ENCODE measurements around the gene GPR35. TPM values are rescaled to one million over a fixed set of nuclear protein-coding genes. Genes with fewer than 3 reads are reported as not detected.

GPR35 gene
- total RNA-seq, 1 experiment from 2014 or later: 2.4 TPM

- Histone ChIP-seq H3K9me3 (ENCODE audit: low read length) (no peaks in the 10 kb centered on the region), H3K4me3 (ENCODE audit: low read length) (no peak overlapping the region), H2AFZ (ENCODE audit: low read length) (no peak overlapping the region), H3F3A (ENCODE audit: low read length, unreplicated experiment) (no peaks in the 10 kb centered on the region), H4K20me1 (ENCODE audit: low read length) (no peaks in the 10 kb centered on the region), H3K4me2 (ENCODE audit: low read length) (no peak overlapping the region), H3K79me2 (ENCODE audit: low read length) (no peaks in the 10 kb centered on the region), H3K27ac (ENCODE audit: low read length) (no peak overlapping the region), H3K9me2 (replicated peaks; ENCODE audit: low read length) (no peaks in the 10 kb centered on the region), H3K27me3 (ENCODE audit: low read length) (no peaks in the 10 kb centered on the region), H3K9ac (ENCODE audit: low read length) (no peak overlapping the region), H3K36me3 (ENCODE audit: low read depth, low read length) (no peaks in the 10 kb centered on the region), H3K4me1 (ENCODE audit: insufficient read depth, low read length) (no peaks in the 10 kb centered on the region)
- intact Hi-C loops (cut with micrococcal nuclease): no loop called here
- TF ChIP-seq EZH2 (IDR thresholded peaks at IDR 0.05; ENCODE audit: low read length, unreplicated experiment): no peak
- no peak for TF ChIP-seq EZH2phosphoT487 (IDR thresholded peaks at IDR 0.05; ENCODE audit: borderline replicate concordance, low read length)
- TF ChIP-seq CTCF (conservative IDR thresholded peaks at IDR 0.05; ENCODE audit: low read depth, low read length): no peak
- ATAC-seq (no peak), DNase-seq (no peak)
- CTCF ChIA-PET: no interaction called here
- POLR2A ChIA-PET (ENCODE audit: unreplicated experiment): no interaction called here
- BruUV-seq (replicated peaks): no TSS peak
These were observed 6.4 kb downstream of the GPR35 start for GRCh38 chr2:240631548-240632305.

GRCh38 chr2:240632306-240632721 lies 7.0 kb downstream of the GPR35 start:
- H3K79me2 ChIP-seq (ENCODE audit: low read length): no peaks in the 10 kb centered on the region
- H4K20me1 ChIP-seq (ENCODE audit: low read length): no peaks in the 10 kb centered on the region
- no peaks in the 10 kb centered on the region for H3K27me3 ChIP-seq (ENCODE audit: low read length)
- ChIA-PET CTCF (no interaction called here), POLR2A (ENCODE audit: unreplicated experiment) (no interaction called here)
- no peaks in the 10 kb centered on the region for H3K36me3 ChIP-seq (ENCODE audit: low read depth, low read length)
- no peaks in the 10 kb centered on the region for H3K4me1 ChIP-seq (ENCODE audit: insufficient read depth, low read length)
- ATAC-seq (no peak), DNase-seq (no peak)
- no peaks in the 10 kb centered on the region for H3K9me2 ChIP-seq (replicated peaks; ENCODE audit: low read length)
- H2AFZ ChIP-seq (ENCODE audit: low read length): no peak overlapping the region
- no peaks in the 10 kb centered on the region for H3F3A ChIP-seq (ENCODE audit: low read length, unreplicated experiment)
- H3K4me2 ChIP-seq (ENCODE audit: low read length): no peak overlapping the region
- no peak overlapping the region for H3K27ac ChIP-seq (ENCODE audit: low read length)
- intact Hi-C loops (cut with micrococcal nuclease): no loop called here
- BruUV-seq (replicated peaks): no TSS peak
- no peak overlapping the region for H3K4me3 ChIP-seq (ENCODE audit: low read length)
- TF ChIP-seq CTCF (conservative IDR thresholded peaks at IDR 0.05; ENCODE audit: low read depth, low read length) (no peak), EZH2 (IDR thresholded peaks at IDR 0.05; ENCODE audit: low read length, unreplicated experiment) (no peak), EZH2phosphoT487 (IDR thresholded peaks at IDR 0.05; ENCODE audit: borderline replicate concordance, low read length) (no peak)
- H3K9me3 ChIP-seq (ENCODE audit: low read length): no peaks in the 10 kb centered on the region
- H3K9ac ChIP-seq (ENCODE audit: low read length): no peak overlapping the region

All from PC-3 (cell line).